Stimulated activated CD8-positive, alpha-beta memory T cell treated with anti-CD3 and anti-CD28 coated beads, Interleukin-2, amount 100 ng/mL, for 1 hour (primary cell): Measurements from ENCODE around the gene LSS.
"Not testable (repeated sequence)": the region's sequence is repeated elsewhere in the genome, so short reads cannot be mapped to it uniquely, and the experiment has no call there.

Source experiments
- DNase-seq, 2 donors: peaks; one replicate each; pipeline ENCODE4 v3.0.0-alpha.2; 2020; ENCODE audit warnings: low read depth in 2 of 2

Gene LSS

GRCh38 chr21:46152927-46153246, 75.7 kb downstream of the LSS start:
- DNase-seq, result no peak

- no peak for DNase-seq
Measured at GRCh38 chr21:46151989-46152926, 76.3 kb downstream of the LSS start.

- DNase-seq, result no peak
Measured at GRCh38 chr21:46151261-46151988, 77.1 kb downstream of the LSS start.

- DNase-seq, result no peak
Measured at GRCh38 chr21:46150491-46151121, 78.0 kb downstream of the LSS start.

GRCh38 chr21:46150073-46150472, 78.5 kb downstream of the LSS start:
- DNase-seq, result no peak

GRCh38 chr21:46149205-46149901, 79.2 kb downstream of the LSS start:
- no peak for DNase-seq

- DNase-seq, result no peak
Measured at GRCh38 chr21:46148106-46148505, 80.5 kb downstream of the LSS start.

- DNase-seq, result not testable (repeated sequence)
Measured at GRCh38 chr21:46147429-46147828, 81.1 kb downstream of the LSS start.

- DNase-seq, result no peak
Measured at GRCh38 chr21:46146856-46147255, 81.7 kb downstream of the LSS start.

GRCh38 chr21:46145840-46146691, 82.5 kb downstream of the LSS start:
- DNase-seq, result no peak

GRCh38 chr21:46145159-46145839, 83.3 kb downstream of the LSS start:
- no peak for DNase-seq

- no peak for DNase-seq
Measured at GRCh38 chr21:46144464-46145070, 84.0 kb downstream of the LSS start.

- DNase-seq, result no peak
Measured at GRCh38 chr21:46142582-46143473, 85.7 kb downstream of the LSS start.

- no peak for DNase-seq
Measured at GRCh38 chr21:46141767-46142581, 86.6 kb downstream of the LSS start.

GRCh38 chr21:46140352-46141003, 88.1 kb downstream of the LSS start:
- DNase-seq, result not testable (repeated sequence)

- DNase-seq, result no peak
Measured at GRCh38 chr21:46139686-46140085, 88.9 kb downstream of the LSS start.

GRCh38 chr21:46138383-46138970, 90.1 kb downstream of the LSS start:
- DNase-seq, result no peak
